Loucy (cell line): ENCODE data around the gene MAIP1.

ENCODE experiments used
- EZH2phosphoT487 ChIP-seq: fragments of 200-600 bp; IDR thresholded peaks from 2 replicates; pipeline ENCODE4 v1.6.1; 2018; ENCODE audit warnings: antibody characterized with exemption, mild to moderate bottlenecking, moderate library complexity, borderline replicate concordance
- TF ChIP-seq, protein P1 (sequence below): fragments of 200-600 bp; sonication (generic); conservative IDR thresholded peaks from 2 replicates; pipeline ENCODE4 v1.5.1; 2014; ENCODE audit warnings: mild to moderate bottlenecking, antibody characterized with exemption, low read length

- TF ChIP-seq, protein P1, sequence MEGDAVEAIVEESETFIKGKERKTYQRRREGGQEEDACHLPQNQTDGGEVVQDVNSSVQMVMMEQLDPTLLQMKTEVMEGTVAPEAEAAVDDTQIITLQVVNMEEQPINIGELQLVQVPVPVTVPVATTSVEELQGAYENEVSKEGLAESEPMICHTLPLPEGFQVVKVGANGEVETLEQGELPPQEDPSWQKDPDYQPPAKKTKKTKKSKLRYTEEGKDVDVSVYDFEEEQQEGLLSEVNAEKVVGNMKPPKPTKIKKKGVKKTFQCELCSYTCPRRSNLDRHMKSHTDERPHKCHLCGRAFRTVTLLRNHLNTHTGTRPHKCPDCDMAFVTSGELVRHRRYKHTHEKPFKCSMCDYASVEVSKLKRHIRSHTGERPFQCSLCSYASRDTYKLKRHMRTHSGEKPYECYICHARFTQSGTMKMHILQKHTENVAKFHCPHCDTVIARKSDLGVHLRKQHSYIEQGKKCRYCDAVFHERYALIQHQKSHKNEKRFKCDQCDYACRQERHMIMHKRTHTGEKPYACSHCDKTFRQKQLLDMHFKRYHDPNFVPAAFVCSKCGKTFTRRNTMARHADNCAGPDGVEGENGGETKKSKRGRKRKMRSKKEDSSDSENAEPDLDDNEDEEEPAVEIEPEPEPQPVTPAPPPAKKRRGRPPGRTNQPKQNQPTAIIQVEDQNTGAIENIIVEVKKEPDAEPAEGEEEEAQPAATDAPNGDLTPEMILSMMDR, result no peak
- TF ChIP-seq EZH2phosphoT487, result no peak
Measured at GRCh38 chr2:199951023-199951422, 4.4 kb upstream of the MAIP1 start.
